GM18517 (cell line): ENCODE measurements around the gene SMR3A.

Experiments used
- ATAC-seq: cut with Tn5 transposase; IDR thresholded peaks from one replicate; pipeline ENCODE4 v1.9.1; 2021; ENCODE audit warnings: mild to moderate bottlenecking, moderate library complexity; ENCODE audit not compliant: unreplicated experiment

SMR3A gene

DNA sequence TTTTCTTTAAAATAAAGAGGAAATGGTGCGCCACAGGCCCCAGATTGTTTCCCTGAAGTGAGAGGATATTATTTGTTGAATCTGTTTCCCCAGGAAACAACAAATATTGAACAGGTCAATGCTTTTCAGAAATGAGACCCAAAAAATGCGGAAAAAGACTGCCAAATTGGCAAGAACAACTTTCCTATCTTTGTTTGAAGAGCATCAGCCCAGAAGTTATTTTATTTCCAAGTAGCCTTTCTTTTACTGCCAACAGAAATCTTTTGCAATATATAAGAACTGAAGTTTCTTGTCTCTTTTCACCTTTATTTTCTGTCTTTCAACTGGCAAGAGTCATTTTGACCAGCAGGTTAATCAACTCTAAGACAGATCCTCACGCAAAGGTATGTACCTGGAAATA is at the start of gene SMR3A:
Gene SMR3A, plus strand, starts transcription at position 301 of the 400 bp plus-strand sequence. CDS start 1,356 bp downstream, outside the sequence.
- ATAC-seq, result no peak

DNA sequence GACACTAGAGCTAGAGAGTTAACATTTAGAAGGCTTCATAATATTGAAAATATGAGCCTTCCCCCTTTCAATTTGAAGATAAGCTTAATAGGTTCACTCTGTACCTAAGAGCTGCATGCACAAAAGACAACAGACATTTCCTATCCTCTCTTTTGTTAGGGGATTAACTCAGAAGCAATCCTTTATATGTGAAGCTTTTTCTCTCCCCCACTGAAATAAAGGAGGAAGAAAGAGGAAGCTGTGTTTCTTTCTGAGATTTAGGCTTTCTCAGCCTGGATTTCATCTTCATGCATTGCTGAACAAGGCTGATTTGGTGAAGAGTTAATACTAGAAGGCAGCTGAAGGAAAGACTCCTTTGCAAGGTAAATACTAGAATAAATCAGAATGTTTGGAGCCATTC is 46.8 kb upstream of the SMR3A start:
- no peak for ATAC-seq

DNA sequence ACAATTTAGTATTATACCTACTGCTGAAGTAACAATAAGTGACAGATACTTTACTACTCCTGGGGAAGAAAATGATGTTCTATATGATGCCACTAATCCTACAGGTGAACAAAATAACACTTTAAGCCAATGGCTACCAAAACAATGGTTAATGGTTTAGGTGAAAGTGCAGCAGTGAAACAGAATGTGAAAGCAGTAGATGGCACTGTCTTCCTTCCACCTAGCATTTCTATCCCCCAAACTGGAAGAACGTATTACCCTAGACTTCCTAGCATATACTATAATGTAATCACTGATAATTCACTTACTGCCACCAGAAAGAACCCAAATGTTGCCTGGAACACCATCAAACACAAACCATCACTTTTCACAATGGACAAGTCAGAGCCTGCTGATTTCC is 44.6 kb upstream of the SMR3A start:
- peak; percentile 76 for ATAC-seq

DNA sequence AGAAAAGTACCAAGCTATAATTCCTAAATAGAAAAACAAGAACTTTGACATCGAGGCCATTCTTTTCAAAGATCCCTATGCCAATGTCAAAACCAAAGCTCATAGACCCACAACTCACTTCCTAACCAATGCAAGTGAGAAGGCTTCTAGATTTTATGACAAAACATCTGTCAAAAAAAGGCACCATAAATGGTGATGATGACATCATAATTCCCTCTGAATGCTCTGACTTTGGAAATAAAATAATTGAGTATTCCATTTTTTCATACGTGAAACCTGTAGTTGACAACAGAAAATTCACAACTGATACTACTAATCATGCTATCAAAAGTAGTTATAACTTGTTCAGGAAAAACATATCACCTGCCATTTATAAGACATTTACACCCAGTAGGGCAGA is 34.5 kb upstream of the SMR3A start:
- ATAC-seq, result no peak

DNA sequence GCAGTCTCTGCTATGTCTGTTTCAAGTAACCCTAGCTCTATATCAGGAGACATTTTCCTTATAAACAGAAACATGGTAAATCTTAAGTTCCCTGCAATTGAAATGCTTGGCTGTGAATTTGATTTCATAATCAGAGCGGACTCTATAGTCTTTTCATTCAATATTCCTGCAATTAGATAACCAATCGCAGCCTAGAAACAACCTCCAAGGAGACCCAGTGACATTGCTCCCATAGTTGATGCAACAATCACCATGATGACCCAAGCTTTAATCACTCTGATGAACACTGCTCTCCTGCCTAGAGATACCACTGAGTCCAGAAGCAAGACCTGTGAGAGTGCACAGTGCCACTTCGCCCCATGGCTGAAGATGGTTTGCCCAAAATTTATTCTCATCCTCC is 25.9 kb upstream of the SMR3A start, which contains the start of gene CABS1:
Gene CABS1, plus strand, starts transcription at position 301 of the 400 bp plus-strand sequence. Its CDS starts 59 bp downstream, at position 360.
- ATAC-seq, result no peak

DNA sequence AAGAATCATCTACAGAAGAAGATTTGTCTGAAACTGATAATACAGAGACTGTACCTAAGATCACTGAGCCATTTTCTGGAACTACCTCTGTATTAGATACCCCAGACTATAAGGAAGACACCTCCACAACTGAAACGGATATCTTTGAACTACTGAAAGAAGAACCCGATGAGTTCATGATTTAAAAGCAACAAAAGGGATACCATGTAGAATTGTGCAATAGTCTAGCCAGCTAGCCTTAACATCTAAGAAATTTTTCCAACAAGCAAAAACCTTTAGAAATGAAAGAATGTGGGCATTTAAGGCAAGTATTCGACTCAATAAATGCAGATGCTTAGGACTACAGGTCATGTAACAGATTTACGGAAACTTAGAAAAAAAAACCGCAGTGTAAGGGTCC is 24.5 kb upstream of the SMR3A start:
- ATAC-seq, result no peak

DNA sequence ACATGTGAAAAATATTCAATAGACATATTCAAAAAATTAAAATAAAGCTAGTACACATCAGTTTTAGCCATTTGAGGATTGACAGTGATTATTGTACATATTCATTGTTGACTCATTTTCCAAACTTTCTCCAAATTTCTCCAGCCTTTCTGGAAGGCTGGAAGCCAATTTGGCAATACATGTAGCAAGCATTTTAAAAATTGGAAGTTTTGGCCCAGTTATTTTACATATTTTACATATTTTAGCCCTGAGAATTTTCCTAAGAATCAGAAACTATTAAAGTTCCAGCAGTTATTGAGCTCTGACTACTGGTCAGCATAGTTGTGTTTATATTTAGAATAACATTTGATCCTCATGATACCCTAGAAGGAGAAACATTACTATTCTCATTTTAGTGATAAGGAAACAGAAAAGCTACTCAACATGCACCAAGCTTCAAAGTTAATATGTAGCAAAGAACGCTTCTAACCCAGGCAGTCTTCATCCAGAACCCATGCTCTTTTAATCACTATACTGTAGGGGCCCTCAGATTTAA is 22.6 kb upstream of the SMR3A start:
- ATAC-seq, result no peak

DNA sequence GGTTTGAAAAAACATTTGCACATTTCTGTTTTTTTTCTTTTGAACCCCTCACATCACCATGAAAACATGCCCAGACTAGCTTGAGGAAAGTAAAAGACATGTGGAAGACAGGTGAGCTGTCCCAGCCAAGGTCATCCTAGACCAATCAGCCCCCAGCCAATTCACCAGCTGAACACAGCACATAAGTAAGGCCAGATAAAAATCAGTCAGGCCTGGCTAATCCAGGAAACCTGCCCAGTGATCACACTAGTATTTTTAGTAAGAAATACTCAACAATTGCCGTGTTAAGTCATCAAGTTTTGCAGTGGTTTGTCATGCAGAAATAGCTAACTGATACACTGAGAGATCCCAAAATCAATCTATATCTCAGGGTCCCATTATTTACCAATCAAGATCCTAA is 4.4 kb upstream of the SMR3A start:
- ATAC-seq, result no peak

DNA sequence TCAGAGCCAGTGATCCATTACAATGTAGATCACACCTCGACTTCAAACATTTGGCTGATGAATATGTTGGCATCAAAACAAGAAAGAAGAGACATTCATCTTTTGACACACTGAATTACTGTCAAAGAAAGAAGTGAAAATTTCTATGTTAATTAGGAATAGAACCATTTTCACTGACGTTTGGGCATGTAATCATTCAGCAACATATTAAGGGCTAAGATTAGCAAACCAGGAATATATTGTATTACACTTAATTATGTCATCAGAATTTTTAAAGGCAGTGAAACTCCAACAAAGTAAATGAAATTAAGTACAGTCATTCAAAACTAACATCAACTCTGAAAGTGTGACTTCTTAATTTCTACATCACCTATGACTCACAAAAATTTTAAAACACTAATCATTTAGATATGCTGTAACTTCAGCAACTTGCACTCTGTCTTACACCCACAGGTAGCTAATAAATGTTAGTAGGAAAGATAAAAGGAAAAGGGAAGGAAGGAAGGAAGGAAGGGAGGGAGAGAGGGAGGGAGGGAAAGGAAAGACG is 1.4 kb upstream of the SMR3A start:
- no peak for ATAC-seq

DNA sequence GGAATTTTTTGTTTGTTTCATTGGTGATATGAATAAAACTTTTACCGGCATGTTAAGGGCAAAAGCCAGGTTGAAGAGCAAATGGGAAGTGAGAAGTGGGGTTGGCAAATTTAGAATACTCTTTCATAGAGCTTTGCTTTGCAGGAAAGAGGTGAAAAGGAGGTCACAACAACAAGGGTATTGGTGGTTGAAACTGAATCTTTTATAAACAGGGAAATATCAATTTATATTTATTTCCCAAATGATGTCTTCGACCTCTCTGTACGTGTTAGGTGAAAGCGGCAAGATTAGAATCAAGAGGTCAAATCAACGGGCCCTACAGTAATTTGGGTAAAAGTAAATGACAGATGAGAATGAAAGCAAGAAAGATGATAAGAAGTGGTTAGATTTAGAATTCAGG is 3.4 kb downstream of the SMR3A start:
- ATAC-seq, result no peak

DNA sequence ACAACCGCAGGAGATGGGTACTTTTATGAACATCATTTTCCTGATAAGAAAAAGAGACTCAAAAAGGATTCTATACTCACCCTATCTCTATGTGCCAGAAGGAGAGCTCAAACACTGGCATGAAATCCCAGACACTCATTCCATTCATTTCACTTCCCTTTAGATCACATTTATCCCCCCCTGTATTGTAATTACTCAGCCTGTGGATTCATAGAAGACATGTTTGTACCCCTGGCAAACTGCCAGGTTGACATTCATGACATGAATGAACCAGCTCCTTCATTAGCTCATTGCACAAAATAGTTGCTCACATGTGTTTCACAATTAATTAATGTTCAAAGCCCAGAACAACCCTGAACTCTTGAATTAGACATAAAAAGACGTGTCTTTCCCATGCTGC is 4.9 kb downstream of the SMR3A start:
- ATAC-seq, result no peak

DNA sequence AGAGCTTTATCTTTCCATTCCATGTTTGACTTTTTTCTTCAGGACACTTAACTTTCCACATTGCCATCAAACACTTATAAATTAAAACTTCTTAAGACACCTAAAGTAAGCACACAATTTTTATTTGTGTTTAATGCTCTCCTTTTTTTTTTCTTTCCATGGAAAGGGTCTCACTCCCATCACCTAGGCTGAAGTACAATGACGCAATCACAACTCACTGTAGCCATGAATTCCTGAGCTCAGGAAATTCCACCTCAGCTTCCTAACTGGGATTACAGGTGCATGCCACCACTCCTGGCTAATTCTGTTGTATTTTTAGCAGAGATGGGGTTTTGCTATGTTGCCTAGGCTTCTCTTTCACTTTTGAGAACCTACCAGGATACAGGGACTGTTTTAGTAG is 7.3 kb downstream of the SMR3A start:
- no peak for ATAC-seq

DNA sequence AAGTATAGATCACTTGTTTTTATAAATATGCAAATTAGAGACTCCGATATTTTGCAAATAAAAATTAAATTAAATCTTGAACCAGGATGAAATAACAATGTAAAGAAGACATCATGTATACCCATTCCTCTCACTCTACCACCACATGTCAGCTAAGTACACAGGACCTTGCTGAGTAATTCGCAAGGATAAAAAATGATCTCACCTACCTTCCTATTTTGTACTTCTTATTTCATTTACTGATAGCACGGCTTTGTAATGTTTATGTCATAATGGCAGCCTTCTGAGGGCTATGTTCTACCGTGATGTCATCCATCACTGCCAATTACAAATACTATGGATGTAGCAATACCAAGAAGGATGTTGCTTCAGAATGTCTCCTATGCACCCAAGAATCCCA is 11.4 kb downstream of the SMR3A start:
- ATAC-seq, result no peak

DNA sequence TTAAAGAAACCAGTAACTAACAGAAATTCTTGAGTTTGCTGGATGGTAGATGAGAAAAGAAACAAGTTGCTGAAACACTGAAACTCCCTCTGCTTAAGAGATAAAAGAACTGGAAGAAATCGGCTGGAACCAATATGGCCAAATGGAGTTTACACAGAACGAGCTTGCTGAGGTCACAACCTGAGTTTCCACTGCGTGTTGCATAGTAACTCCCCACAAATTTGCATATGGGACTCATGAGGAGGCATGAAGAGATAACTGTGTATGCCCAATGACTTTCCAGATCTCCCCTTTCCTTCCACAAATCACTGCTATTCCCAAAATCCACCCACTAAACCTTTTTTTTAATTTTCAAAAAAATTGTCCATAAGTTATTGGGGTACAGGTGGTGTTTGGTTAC is 12.2 kb downstream of the SMR3A start:
- no peak for ATAC-seq

DNA sequence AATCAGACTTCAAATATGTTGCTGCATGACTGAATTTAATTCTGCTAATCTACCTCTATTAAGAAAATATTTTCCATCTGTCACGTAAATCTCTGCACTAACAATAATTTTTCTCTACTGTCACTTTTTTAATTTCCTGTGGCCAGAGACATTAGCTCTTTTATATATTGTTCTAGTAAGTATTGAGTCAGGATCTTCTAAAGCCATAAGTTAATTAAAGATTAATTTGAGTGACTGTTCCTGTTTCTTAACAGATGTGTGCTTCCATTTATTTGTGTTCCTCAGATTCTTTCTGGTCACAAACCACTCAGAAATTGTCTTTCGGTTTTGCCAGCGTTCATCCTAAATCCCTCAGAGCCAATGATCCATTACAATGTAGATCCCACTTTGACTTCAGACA is 20.0 kb downstream of the SMR3A start:
- no peak for ATAC-seq

DNA sequence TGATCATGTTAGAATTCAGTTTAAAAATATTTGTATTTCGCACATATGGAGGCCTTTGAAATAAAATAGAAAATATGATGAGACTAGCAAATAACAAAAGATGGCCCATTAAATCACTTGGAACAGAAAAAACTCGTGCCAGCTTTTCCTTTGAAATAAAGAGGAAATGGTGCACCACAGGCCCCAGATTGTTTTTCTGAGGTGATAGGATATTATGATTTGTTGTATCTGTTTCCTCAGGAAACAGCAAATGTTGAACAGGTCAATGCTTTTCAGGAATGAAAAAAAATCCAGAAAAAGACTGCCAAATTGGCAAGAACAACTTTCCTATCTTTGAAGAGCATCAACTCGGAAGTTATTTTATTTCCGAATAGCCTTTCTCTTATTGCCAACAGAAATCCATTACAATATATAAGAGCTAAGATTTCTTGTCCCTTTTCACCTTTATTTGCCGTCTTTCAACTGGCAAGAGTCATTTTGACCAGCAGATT is 22.2 kb downstream of the SMR3A start, which contains the start of gene SMR3B:
Gene SMR3B, plus strand, starts transcription at position 441 of the 491 bp plus-strand sequence. CDS start 1,380 bp downstream, outside the sequence.
- no peak for ATAC-seq

DNA sequence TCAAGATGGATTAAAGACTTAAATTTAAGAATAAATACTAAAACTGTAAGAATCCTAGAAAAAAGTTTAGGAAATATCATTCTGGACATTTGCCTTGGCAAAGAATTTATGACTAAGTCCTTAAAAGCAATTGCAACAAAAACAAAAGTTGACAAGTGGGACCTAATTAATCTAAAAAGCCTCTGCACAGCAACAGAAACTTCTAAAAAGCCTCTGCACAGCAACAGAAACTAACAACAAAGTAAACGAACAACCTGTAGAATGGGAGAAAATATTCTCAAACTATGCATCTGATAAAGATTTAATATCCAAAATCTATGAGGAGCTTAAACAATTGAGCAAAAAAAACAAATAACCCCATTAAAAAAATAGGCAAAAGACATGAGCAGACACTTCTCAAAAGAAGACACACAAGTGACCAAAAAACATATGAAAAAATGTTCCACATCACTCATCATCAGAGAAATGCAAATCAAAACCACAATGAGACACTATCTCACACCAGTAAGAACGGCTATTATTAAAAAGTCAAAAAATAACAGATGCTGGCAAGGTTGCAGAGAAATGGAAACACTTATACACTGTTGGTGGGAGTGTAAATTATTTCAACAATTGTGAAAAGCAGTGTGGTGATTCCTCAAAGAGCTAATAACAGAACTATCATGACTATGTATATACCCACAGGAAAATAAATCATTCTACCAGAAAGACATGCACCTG is 31.7 kb downstream of the SMR3A start:
- peak; percentile 70 for ATAC-seq

DNA sequence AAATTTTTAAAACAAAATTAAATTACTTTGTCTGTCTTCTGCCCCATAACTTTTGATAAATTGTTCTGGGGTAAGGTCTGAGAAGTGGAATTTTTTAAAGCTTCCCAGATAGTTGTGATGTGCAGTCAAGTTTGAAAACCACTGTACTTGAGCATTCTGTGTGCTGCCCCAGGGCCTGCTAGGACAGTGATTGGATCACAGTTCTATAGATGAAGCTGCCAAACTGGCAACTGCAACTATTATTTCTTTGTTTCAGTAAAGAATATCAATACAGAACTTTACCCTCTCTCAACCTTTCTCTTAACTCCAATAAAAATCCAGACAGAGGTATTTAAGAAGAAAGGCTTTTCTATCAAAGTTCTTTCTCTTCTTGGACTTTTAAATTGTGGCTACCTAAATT is 37.0 kb downstream of the SMR3A start, which contains the start of gene OPRPN:
Gene OPRPN, plus strand, starts transcription at position 361 of the 400 bp plus-strand sequence. CDS start 1,346 bp downstream, outside the sequence.
- ATAC-seq, result no peak

DNA sequence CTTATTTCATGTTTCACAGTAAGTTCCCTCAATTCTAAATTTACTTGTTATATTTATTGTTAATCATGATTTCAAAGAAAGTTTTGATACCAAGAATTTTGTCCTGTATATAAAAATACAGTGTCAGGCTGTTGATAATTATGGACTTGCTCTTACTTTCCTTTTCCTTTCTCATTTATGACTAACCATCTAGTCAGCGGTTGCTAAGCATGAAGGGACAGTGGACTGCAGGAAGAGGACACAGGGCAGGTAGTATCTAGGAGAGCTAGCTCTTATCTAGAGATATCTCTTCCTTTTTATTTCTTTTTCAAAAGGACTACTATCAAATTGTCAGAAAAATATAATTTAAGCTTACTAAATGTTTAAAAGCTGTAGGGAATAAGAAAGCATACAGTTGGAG is 38.8 kb downstream of the SMR3A start:
- no peak for ATAC-seq

DNA sequence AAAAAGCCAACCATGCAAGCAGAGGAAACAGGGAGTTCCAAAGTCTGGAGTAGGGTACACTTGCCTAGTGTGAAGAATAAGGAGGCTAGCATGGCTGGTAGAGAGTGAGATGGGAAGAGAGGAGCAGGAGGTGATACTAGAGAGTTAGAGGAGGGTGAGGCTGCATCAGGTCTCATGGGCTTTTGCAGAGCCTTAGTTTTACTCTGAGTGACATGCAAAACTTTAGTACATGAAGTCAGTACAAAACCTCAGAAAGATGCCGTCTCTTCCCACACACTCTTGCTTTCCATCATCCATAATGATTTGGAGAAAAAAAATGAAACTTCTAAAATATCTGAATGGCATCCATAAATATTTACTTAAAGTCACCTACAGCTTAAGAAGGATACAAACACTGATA is 42.2 kb downstream of the SMR3A start:
- ATAC-seq, result no peak

DNA sequence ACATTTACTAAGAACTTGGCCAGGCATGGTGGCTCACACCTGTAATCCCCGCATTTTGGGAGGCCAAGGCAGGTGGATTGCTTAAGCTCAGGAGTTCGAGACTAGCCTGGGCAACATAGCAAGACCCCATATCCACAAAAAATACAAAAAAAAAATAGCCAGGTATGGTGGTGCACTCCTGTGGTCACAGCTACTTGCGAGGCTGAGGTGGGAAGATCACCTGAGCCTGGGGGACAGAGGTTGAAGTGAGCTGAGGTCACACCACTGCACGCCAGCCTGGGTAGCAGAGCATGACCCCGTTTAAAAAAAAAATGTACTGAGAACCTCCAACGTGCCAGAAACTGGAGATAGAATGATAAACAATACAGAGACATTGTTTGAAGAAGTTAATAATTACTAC is 45.2 kb downstream of the SMR3A start:
- ATAC-seq, result no peak
